Endothelial cell (in vitro differentiated cells): ENCODE results near the gene KIAA0513. TPM values are rescaled to one million over a fixed set of nuclear protein-coding genes. Genes with fewer than 3 reads are reported as not detected.

Source experiments
- DNase-seq: peaks from one replicate; pipeline ENCODE4 v3.0.0; 2021; ENCODE audit warnings: low spot score
- H3K27ac Mint-ChIP-seq: one replicate; pipeline ENCODE4 v1.8.0; 2021; ENCODE audit warnings: mixed read lengths, inconsistent platforms; ENCODE audit not compliant: unreplicated experiment
- H3K27me3 Mint-ChIP-seq: one replicate; pipeline ENCODE4 v1.8.0; 2021; ENCODE audit warnings: mild to moderate bottlenecking, moderate library complexity, mixed read lengths, inconsistent platforms; ENCODE audit not compliant: unreplicated experiment
- H3K36me3 Mint-ChIP-seq: one replicate; pipeline ENCODE4 v1.8.0; 2021; ENCODE audit warnings: mild to moderate bottlenecking, low read depth, mixed read lengths, inconsistent platforms; ENCODE audit not compliant: unreplicated experiment
- H3K4me1 Mint-ChIP-seq: one replicate; pipeline ENCODE4 v1.8.0; 2021; ENCODE audit warnings: mild to moderate bottlenecking, mixed read lengths, inconsistent platforms; ENCODE audit not compliant: unreplicated experiment
- H3K4me3 Mint-ChIP-seq: one replicate; pipeline ENCODE4 v1.8.0; 2021; ENCODE audit warnings: mild to moderate bottlenecking, mixed read lengths, inconsistent platforms; ENCODE audit not compliant: unreplicated experiment
- H3K9me3 Mint-ChIP-seq: one replicate; pipeline ENCODE4 v1.8.0; 2021; ENCODE audit warnings: mixed read lengths, inconsistent platforms; ENCODE audit not compliant: unreplicated experiment
- CTCF ChIP-seq: fragments of 200-600 bp; sonication (generic); IDR thresholded peaks from one replicate; pipeline ENCODE4 v1.5.0; 2021; ENCODE audit warnings: antibody characterized with exemption; ENCODE audit not compliant: unreplicated experiment
- total RNA-seq: library from RNA; stranded (reverse); fragmentation: NEBNext Ultra II Directional; extraction: Animal tissue kit (Norgen Biotek cat#: 25700); gene quantifications from one replicate; pipeline ENCODE4 v1.2.1, GENCODE V29; 2021; ENCODE audit not compliant: unreplicated experiment

Gene KIAA0513
- total RNA-seq, 1 donor from 2014 or later: 5.5 TPM

- Mint-ChIP-seq H3K4me1 (peaks cover 4% of the 10 kb centered on the region), H3K4me3 (no peak overlapping the region), H3K27me3 (peaks cover 6% of the 10 kb centered on the region), H3K9me3 (no peaks in the 10 kb centered on the region), H3K27ac (no peak overlapping the region), H3K36me3 (no peaks in the 10 kb centered on the region)
- no peak for TF ChIP-seq CTCF
- no peak for DNase-seq
Observed at GRCh38 chr16:85107532-85107931, 79.9 kb downstream of the KIAA0513 start.

DNA sequence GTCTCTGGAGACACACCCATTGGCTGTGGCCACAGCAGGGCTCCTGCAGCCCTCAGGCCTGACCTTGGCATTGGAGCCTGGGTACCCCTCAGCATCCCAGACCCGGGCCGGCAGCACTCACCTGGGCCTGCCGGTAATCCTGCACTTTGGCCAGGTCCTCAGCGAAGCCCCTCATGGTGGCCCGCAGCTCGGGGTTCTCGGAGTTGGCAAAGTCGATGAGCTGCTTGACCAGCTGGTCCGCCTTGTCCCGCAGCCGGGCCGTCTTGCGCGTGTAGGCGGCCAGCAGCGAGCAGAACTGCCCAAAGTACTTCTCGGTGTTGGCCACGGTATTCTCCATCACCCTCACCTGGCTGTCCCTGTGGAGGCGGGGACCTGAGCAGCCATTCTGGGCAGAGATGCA, 82.5 kb downstream of the KIAA0513 start:
- Mint-ChIP-seq H3K27ac (no peak overlapping the region), H3K36me3 (no peaks in the 10 kb centered on the region), H3K27me3 (peaks cover 3% of the 10 kb centered on the region), H3K4me1 (no peaks in the 10 kb centered on the region), H3K4me3 (no peak overlapping the region), H3K9me3 (no peaks in the 10 kb centered on the region)
- no peak for TF ChIP-seq CTCF
- no peak for DNase-seq

- peaks cover 3% of the 10 kb centered on the region for H3K27me3 Mint-ChIP-seq
- no peak for DNase-seq
- H3K27ac Mint-ChIP-seq: no peak overlapping the region
- no peaks in the 10 kb centered on the region for H3K4me1 Mint-ChIP-seq
- no peaks in the 10 kb centered on the region for H3K9me3 Mint-ChIP-seq
- H3K4me3 Mint-ChIP-seq: no peak overlapping the region
- no peaks in the 10 kb centered on the region for H3K36me3 Mint-ChIP-seq
- TF ChIP-seq CTCF: no peak
Observed at GRCh38 chr16:85111184-85111583, 83.6 kb downstream of the KIAA0513 start.

- no peak for DNase-seq
- Mint-ChIP-seq H3K36me3 (no peaks in the 10 kb centered on the region), H3K27ac (no peak within 1 kb of the TSS), H3K9me3 (no peaks in the 10 kb centered on the region), H3K4me3 (no peak within 1 kb of the TSS), H3K4me1 (no peaks in the 10 kb centered on the region), H3K27me3 (peaks cover 3% of the 10 kb centered on the region)
- no peak for TF ChIP-seq CTCF
Observed at GRCh38 chr16:85112364-85112763, 84.8 kb downstream of the KIAA0513 start, which contains the start of gene CIBAR2. CIBAR2 (minus strand) TSS chr16:85112472; CDS start chr16:85112352, 120 bp downstream.

DNA sequence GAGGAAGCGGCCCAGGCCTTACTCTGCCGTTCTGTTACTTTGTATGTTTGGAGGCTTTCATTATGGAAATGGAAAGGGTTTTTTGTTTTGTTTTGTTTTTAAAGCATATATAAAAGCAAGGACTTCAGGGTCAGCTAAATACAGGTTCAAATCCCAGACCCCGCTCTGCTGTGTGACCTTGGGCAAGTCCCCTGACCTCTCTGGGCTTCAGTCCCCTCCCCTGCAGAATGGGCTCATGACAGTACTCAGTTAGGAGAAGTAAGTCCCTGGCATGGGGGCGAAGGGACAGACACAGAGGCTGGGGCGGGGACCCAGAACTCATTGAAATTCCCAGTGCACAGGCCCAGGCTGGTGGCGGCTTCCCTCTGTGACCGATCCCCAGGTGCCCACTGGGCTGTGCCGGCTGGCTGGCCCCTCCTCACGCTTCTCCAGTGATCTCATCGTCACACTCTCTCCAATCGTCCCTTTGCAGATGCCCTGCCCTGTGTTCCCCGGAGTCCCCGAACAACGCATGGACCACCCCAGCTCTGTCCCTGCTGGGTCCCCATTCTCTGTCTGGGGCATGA, 85.7 kb downstream of the KIAA0513 start:
- H3K4me3 Mint-ChIP-seq: no peak overlapping the region
- DNase-seq: no peak
- no peak overlapping the region for H3K27ac Mint-ChIP-seq
- peaks cover 3% of the 10 kb centered on the region for H3K27me3 Mint-ChIP-seq
- no peak for TF ChIP-seq CTCF
- H3K9me3 Mint-ChIP-seq: no peaks in the 10 kb centered on the region
- H3K4me1 Mint-ChIP-seq: no peaks in the 10 kb centered on the region
- H3K36me3 Mint-ChIP-seq: no peaks in the 10 kb centered on the region
